Bronchial epithelial cell (primary cell): ENCODE data around the gene STAC3. TPM values are rescaled to one million over a fixed set of nuclear protein-coding genes. Genes with fewer than 3 reads are reported as not detected.
A peak's percentile ranks its signal among the peaks of the same experiment; 100 is the strongest.

ENCODE experiments used
- DNase-seq: peaks from one replicate; pipeline ENCODE4 v3.0.0-alpha.2; 2010; ENCODE audit warnings: low read depth
- FAIRE-seq: peaks from 2 replicates; lab custom pipeline; 2011; peaks lifted over from hg19 to GRCh38; lab: Jason Lieb, UNC
- H3K27me3 ChIP-seq: 2 replicates; pipeline ENCODE4 v1.5.1; 2011; ENCODE audit warnings: low read length; ENCODE audit not compliant: control insufficient read depth, insufficient read depth
- H3K36me3 ChIP-seq: 2 replicates; pipeline ENCODE4 v1.5.1; 2011; ENCODE audit warnings: low read length; ENCODE audit not compliant: control insufficient read depth, insufficient read depth
- H3K4me3 ChIP-seq: 2 replicates; pipeline ENCODE4 v1.5.1; 2011; ENCODE audit warnings: mild to moderate bottlenecking, low read depth, low read length, control low read depth
- CTCF ChIP-seq: IDR thresholded peaks from 2 replicates; pipeline ENCODE4 v1.5.1; 2011; ENCODE audit warnings: mild to moderate bottlenecking, moderate library complexity, low read length, control low read depth, inconsistent platforms; ENCODE audit not compliant: insufficient read depth, severe bottlenecking
- total RNA-seq: library from RNA; depleted of rRNA; stranded (reverse); fragments of >200 nt; gene quantifications from 2 replicates; pipeline ENCODE4 v1.2.1, GENCODE V29; 2014

Gene STAC3
- total RNA-seq, 1 donor from 2014 or later = 0.26 TPM

- H3K27me3 ChIP-seq = peaks cover 3% of the 10 kb centered on the region
- TF ChIP-seq CTCF = no peak
- no peak for FAIRE-seq
- no peaks in the 10 kb centered on the region for H3K36me3 ChIP-seq
- no peak for DNase-seq
- H3K4me3 ChIP-seq = no peak overlapping the region
Measured at GRCh38 chr12:57247041-57247440, 3.9 kb downstream of the STAC3 start.

- Histone ChIP-seq H3K4me3 (no peak overlapping the region), H3K27me3 (peaks cover 6% of the 10 kb centered on the region), H3K36me3 (no peaks in the 10 kb centered on the region)
- no peak for TF ChIP-seq CTCF
- FAIRE-seq = no peak
- DNase-seq = no peak
Measured at GRCh38 chr12:57244312-57244696, 6.7 kb downstream of the STAC3 start.

GRCh38 chr12:57243521-57244311 is 7.3 kb downstream of the STAC3 start:
- no peaks in the 10 kb centered on the region for H3K36me3 ChIP-seq
- no peak for FAIRE-seq
- peak; percentile 57 for DNase-seq
- peak overlapping the region; percentile 35 for H3K4me3 ChIP-seq
- TF ChIP-seq CTCF = peak; percentile 79
- H3K27me3 ChIP-seq = peaks cover 6% of the 10 kb centered on the region

GRCh38 chr12:57242691-57243454 is 8.1 kb downstream of the STAC3 start:
- Histone ChIP-seq H3K36me3 (no peaks in the 10 kb centered on the region), H3K4me3 (peak overlapping the region; percentile 35), H3K27me3 (peaks cover 6% of the 10 kb centered on the region)
- FAIRE-seq = no peak
- DNase-seq = peak; percentile 42
- peak; percentile 73 for TF ChIP-seq CTCF

- DNase-seq (no peak), FAIRE-seq (no peak)
- peaks cover 6% of the 10 kb centered on the region for H3K27me3 ChIP-seq
Measured at GRCh38 chr12:57242329-57242690, 8.7 kb downstream of the STAC3 start.

More at GRCh38 chr12:57242329-57242690, 8.7 kb downstream of the STAC3 start:
- no peak overlapping the region for H3K4me3 ChIP-seq
- H3K36me3 ChIP-seq = no peaks in the 10 kb centered on the region
- no peak for TF ChIP-seq CTCF
